Stimulated activated CD8-positive, alpha-beta memory T cell treated with anti-CD3 and anti-CD28 coated beads, Interleukin-12 subunit alpha, Interleukin-12 subunit beta, amount 100 ng/mL, for 4 hours (primary cell): ENCODE measurements around the gene SEPTIN7.

ENCODE experiments used
- DNase-seq: peaks from one replicate; pipeline ENCODE4 v3.0.0-alpha.2; 2020; ENCODE audit warnings: low read depth

SEPTIN7 gene

DNA sequence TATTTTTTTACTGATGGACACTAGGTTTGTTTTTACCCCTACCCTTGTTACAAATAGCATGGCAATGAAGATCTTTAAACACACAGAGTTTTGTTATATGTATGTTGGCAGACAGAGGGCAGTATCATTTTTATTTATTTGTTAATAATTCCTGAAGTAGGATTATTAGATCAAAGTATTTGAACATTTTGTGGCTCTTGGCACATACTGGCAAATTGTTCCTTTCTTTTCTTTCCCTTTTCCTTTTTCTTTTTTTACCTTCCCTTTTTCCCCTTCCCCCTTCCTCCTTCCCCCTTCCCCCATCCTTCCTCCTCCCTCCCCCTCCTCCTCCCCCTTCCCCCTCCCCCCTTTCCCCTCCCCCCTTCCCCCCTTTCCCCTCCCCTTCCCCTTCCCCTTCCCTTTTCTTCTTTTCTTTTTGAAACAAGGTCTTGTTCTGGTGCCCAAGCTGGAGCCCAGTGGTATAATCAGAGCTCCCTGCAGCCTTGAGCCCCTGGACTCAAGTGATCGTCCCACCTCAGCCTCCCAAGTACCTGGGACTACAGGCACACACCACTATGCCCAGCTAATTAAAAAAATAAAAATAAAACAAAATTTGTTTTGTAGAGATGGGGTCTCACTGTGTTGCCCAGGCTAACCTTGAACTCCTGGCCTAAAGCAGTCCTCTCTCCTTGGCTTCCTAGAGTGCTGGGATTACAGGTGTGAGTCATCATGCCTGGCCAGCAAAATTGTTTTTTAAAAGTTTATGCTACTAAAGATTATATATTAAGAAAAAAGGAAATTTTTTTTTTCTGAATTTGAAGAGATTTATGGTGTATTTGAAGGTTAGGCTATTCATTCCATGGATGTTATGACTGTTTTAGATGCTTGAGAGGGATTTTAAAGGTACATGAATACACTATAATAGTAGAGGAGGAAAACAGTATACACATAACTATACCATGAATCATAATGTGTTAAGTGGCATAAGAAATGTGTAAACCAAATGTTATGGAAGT lies 39.3 kb downstream of the SEPTIN7 start:
- DNase-seq: no peak

DNA sequence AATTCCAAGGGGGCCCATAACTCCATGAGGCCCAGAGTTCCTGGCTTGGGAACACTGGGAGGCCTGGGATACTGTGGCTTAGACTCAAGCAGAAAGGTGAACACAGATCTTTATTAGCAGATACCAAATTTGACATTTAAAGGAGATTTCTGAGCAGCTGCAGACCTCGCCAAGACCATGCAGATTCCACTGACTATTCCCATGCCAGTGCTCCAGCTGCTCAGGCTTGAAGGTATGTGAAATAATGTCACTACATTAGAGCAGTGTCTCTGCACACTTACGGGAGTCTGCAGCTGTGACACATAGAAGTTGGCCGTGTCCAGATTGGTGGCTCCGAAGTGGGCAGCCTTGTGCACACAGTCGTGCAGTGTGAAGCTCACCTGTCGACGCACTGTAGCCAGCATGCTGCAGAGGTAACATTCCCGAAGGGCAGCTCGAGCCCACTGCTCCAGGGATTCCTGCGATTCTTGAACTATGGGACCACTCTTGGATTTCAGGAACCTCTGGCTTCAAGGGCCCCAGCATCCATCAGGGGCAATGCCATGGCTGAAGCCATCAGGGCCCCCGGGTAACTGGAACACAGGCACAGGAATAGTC lies 46.1 kb downstream of the SEPTIN7 start:
- DNase-seq: no peak

DNA sequence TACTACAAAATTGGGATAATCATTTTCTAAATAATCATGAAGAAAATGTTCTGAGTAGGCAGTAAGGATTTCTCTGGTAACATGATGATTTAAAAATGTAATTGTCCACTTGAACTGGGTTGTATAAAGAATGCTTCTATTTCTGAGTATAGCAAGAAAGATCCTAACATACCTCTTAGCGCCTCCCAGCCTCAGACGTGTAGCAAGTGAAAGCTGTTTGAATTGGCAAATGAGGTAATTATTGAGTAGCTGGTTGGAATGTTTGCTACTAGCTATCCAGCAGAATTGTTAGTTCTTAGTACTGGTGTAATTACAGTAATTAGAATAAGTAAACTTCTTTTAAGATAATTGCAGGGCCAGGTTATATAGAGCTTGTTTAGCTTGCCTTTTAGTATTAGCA lies 47.9 kb downstream of the SEPTIN7 start:
- DNase-seq: no peak

DNA sequence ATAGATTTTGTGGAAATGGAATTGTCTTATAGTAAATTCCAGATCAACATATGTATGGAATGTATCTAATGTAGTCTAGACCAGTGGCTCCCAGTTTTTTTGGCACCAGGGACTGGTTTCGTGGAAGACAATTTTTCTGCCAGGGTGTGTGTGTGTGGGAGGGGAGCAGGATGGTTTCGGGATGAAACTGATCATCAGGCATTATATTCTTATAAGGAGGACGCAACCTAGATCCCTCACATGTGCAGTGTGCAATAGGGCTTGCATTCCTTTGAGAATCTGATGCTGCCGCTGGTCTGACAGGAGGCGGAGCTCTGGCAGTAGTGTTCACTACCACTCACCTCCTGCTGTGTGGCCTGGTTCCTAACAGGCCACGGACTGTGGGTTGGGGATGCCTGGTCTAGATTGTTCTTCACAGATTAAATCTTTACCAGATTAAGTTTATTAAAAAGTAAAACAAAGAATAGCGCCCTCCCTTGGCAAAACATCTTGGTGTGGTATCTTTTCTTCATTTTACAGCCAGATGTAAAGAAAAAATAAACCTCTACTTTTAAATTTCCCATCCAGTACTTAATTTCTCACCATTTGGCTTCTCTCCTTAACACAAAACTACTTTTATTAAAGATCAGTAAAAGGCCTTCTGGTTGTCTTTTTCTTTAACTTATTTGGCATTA lies 48.4 kb downstream of the SEPTIN7 start:
- no peak for DNase-seq

DNA sequence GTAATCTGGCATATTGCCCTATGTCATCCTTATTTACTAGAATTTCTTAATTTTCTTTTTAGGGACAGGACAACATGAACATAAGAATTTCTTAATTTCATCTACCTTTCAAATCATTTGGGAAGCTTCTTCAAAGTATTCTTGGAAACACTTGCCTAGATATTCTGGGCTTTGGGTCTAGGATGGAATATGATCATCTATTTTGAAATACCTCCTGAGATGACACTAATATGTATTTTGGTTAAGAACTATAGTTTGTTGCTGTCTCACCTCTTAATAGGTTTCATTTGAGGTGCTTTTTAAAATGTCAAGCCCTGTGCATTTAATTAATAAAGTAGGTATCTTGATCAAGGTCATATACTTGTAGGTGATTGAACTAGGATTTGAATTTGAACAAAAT lies 49.1 kb downstream of the SEPTIN7 start:
- no peak for DNase-seq
